H1 (cell line): ENCODE measurements around the gene KCNMA1. TPM values are rescaled to one million over a fixed set of nuclear protein-coding genes. Genes with fewer than 3 reads are reported as not detected.

ENCODE experiments used
- CTCF ChIA-PET: fragments of 300-600 bp; sonication (Branson Sonifier 250); formaldehyde crosslinking; loops from one replicate; lab custom pipeline; 2021; ENCODE audit not compliant: partially characterized antibody; lab: Charles Lee
- POLR2A ChIA-PET: fragments of 300-600 bp; sonication (Branson Sonifier 250); formaldehyde crosslinking; loops from one replicate; lab custom pipeline; 2021; ENCODE audit warnings: inconsistent platforms; ENCODE audit not compliant: partially characterized antibody; lab: Charles Lee
- DNase-seq, 2 experiments: peaks; one replicate each; pipeline versions ENCODE4 v3.0.0 to v3.0.0-alpha.2; 2010 to 2022; ENCODE audit warnings: low spot score in 2 of 2, low read depth in 1 of 2, mixed read lengths in 1 of 2
- FAIRE-seq: peaks from 2 replicates; lab custom pipeline; 2011; peaks lifted over from hg19 to GRCh38; lab: Jason Lieb, UNC
- H2AFZ ChIP-seq: 2 replicates; pipeline ENCODE4 v1.8.1; 2012; ENCODE audit warnings: low read length, inconsistent platforms
- H2AK5ac ChIP-seq: 2 replicates; pipeline ENCODE4 v1.6.1; 2013; ENCODE audit warnings: low read depth, low read length
- H2BK120ac ChIP-seq: replicated peaks from 2 replicates; pipeline ENCODE3; 2013; ENCODE audit warnings: low read depth, low read length, inconsistent platforms
- H2BK12ac ChIP-seq: 2 replicates; pipeline ENCODE4 v1.6.1; 2013; ENCODE audit warnings: low read depth, low read length
- H2BK15ac ChIP-seq: 2 replicates; pipeline ENCODE4 v1.6.1; 2013; ENCODE audit warnings: low read length
- H2BK20ac ChIP-seq: 2 replicates; pipeline ENCODE4 v1.6.1; 2013; ENCODE audit warnings: low read length
- H2BK5ac ChIP-seq: 2 replicates; pipeline ENCODE4 v1.6.1; 2013; ENCODE audit warnings: low read depth, low read length
- H3K14ac ChIP-seq: 2 replicates; pipeline ENCODE4 v1.6.1; 2013; ENCODE audit warnings: inconsistent platforms; ENCODE audit not compliant: insufficient read length
- H3K18ac ChIP-seq: 2 replicates; pipeline ENCODE4 v1.6.1; 2013; ENCODE audit warnings: low read length; ENCODE audit errors: extremely low read depth
- H3K23ac ChIP-seq: 2 replicates; pipeline ENCODE4 v1.6.1; 2013; ENCODE audit warnings: inconsistent platforms; ENCODE audit not compliant: insufficient read length
- H3K23me2 ChIP-seq: 2 replicates; pipeline ENCODE4 v1.6.1; 2013; ENCODE audit warnings: low read depth, low read length
- H3K27ac ChIP-seq: 2 replicates; pipeline ENCODE4 v1.6.1; 2011; ENCODE audit warnings: low read depth, low read length, inconsistent platforms
- H3K27me3 ChIP-seq, 4 experiments: replicated peaks in 1 of 4; 1 replicate in 1 of 4; 2 replicates in 3 of 4; pipeline versions ENCODE4 v1.6.1 to v1.8.1; 2011 to 2013; ENCODE audit warnings: low read length in 3 of 4, mild to moderate bottlenecking in 3 of 4, inconsistent platforms in 2 of 4, mixed read lengths in 2 of 4, moderate library complexity in 1 of 4; ENCODE audit not compliant: control insufficient read depth in 3 of 4, insufficient read depth in 3 of 4; ENCODE audit errors: extremely low read depth in 1 of 4
- H3K36me3 ChIP-seq, 4 experiments: 2 replicates each; pipeline versions ENCODE4 v1.6.1 to v1.8.1; 2011 to 2013; ENCODE audit warnings: mild to moderate bottlenecking in 4 of 4, low read length in 3 of 4, moderate library complexity in 2 of 4, control low read depth in 1 of 4, inconsistent platforms in 1 of 4; ENCODE audit not compliant: insufficient read depth in 4 of 4, control insufficient read depth in 2 of 4
- H3K4ac ChIP-seq: replicated peaks from 2 replicates; pipeline ENCODE3; 2013; ENCODE audit warnings: low read length, low read depth, mixed read lengths, inconsistent platforms; ENCODE audit not compliant: insufficient read length
- H3K4me1 ChIP-seq, 4 experiments: replicated peaks in 1 of 4; 1 replicate in 1 of 4; 2 replicates in 3 of 4; pipeline versions ENCODE4 v1.6.1 to v1.8.1; 2011 to 2013; ENCODE audit warnings: low read length in 3 of 4, inconsistent platforms in 2 of 4, mixed read lengths in 1 of 4; ENCODE audit not compliant: insufficient read depth in 4 of 4, control insufficient read depth in 3 of 4
- H3K4me2 ChIP-seq, 2 experiments: 2 replicates each; pipeline versions ENCODE4 v1.6.1 to v1.8.1; 2011 to 2013; ENCODE audit warnings: low read depth in 2 of 2, low read length in 2 of 2, control low read depth in 1 of 2, inconsistent platforms in 1 of 2, mild to moderate bottlenecking in 1 of 2; ENCODE audit not compliant: insufficient read depth in 1 of 2
- H3K4me3 ChIP-seq, 4 experiments: fragments of 200-600, 300-600 bp in 1 of 4; sonication (generic), shearing (Covaris generic), sonication (Bioruptor Twin) in 1 of 4; 2 replicates each; pipeline versions ENCODE4 v1.5.1 to v1.8.1; 2011 to 2016; ENCODE audit warnings: low read length in 4 of 4, low read depth in 3 of 4, control low read depth in 2 of 4, inconsistent platforms in 2 of 4, mild to moderate bottlenecking in 2 of 4, mixed read lengths in 1 of 4, moderate library complexity in 1 of 4; ENCODE audit not compliant: insufficient read depth in 2 of 4; ENCODE audit errors: extremely low read depth in 1 of 4
- H3K56ac ChIP-seq: replicated peaks from 2 replicates; pipeline ENCODE3; 2013; ENCODE audit warnings: low read depth, mild to moderate bottlenecking, mixed read lengths, low read length, inconsistent platforms; ENCODE audit not compliant: insufficient read length
- H3K79me1 ChIP-seq: 2 replicates; pipeline ENCODE4 v1.6.1; 2013; ENCODE audit warnings: low read depth, low read length, control low read depth
- H3K79me2 ChIP-seq, 2 experiments: 2 replicates each; pipeline versions ENCODE4 v1.6.1 to v1.8.1; 2012 to 2013; ENCODE audit warnings: low read length in 2 of 2, mild to moderate bottlenecking in 2 of 2, inconsistent platforms in 1 of 2; ENCODE audit not compliant: insufficient read depth in 2 of 2, control insufficient read depth in 1 of 2
- H3K9ac ChIP-seq, 4 experiments: replicated peaks in 1 of 4; 1 replicate in 1 of 4; 2 replicates in 3 of 4; pipeline versions ENCODE4 v1.6.1 to v1.8.1; 2011 to 2013; ENCODE audit warnings: low read depth in 3 of 4, low read length in 3 of 4, control low read depth in 2 of 4, mild to moderate bottlenecking in 2 of 4, moderate library complexity in 2 of 4, inconsistent platforms in 1 of 4; ENCODE audit errors: extremely low read depth in 1 of 4
- H3K9me3 ChIP-seq, 2 experiments: 2 replicates each; pipeline versions ENCODE4 v1.6.1 to v1.8.1; 2012 to 2013; ENCODE audit warnings: mild to moderate bottlenecking in 2 of 2, moderate library complexity in 2 of 2, control low read depth in 1 of 2, inconsistent platforms in 1 of 2, low read depth in 1 of 2, low read length in 1 of 2, mixed read lengths in 1 of 2; ENCODE audit not compliant: insufficient read depth in 2 of 2
- H4K20me1 ChIP-seq, 2 experiments: replicated peaks in 1 of 2; 2 replicates each; pipeline versions ENCODE3 to v1.8.1; 2011 to 2013; ENCODE audit warnings: inconsistent platforms in 2 of 2, low read length in 2 of 2, mild to moderate bottlenecking in 1 of 2; ENCODE audit not compliant: insufficient read depth in 2 of 2, control insufficient read depth in 1 of 2
- H4K5ac ChIP-seq: 2 replicates; pipeline ENCODE4 v1.6.1; 2013; ENCODE audit warnings: low read length, low read depth, mixed read lengths, inconsistent platforms; ENCODE audit not compliant: insufficient read length
- H4K8ac ChIP-seq: 2 replicates; pipeline ENCODE4 v1.8.0; 2013; ENCODE audit warnings: mild to moderate bottlenecking, moderate library complexity, low read length, inconsistent platforms; ENCODE audit not compliant: insufficient read depth; ENCODE audit errors: extremely low read depth
- H4K91ac ChIP-seq: replicated peaks from 2 replicates; pipeline ENCODE3; 2013; ENCODE audit warnings: low read length, mixed read lengths, inconsistent platforms; ENCODE audit not compliant: insufficient read length
- ATF2 ChIP-seq: IDR thresholded peaks from 2 replicates; pipeline ENCODE4 v1.6.1; 2012; ENCODE audit warnings: low read length, inconsistent platforms
- BCL11A ChIP-seq, 2 experiments: IDR thresholded peaks; one replicate each; pipeline ENCODE4 v1.6.1; 2011; ENCODE audit warnings: low read depth in 2 of 2, low read length in 2 of 2, mild to moderate bottlenecking in 2 of 2
- CBX8 ChIP-seq: fragments of 300-800, 300-1000 bp; sonication (generic); IDR thresholded peaks from 2 replicates; pipeline ENCODE4 v1.7.1; 2016; ENCODE audit warnings: low read depth, low read length, borderline replicate concordance
- EP300 ChIP-seq, 2 experiments: IDR thresholded peaks; 1 replicate in 1 of 2; 2 replicates in 1 of 2; pipeline ENCODE4 v1.6.1; 2011 to 2012; ENCODE audit warnings: low read depth in 2 of 2, low read length in 2 of 2, mild to moderate bottlenecking in 2 of 2, borderline replicate concordance in 1 of 2, inconsistent platforms in 1 of 2, moderate library complexity in 1 of 2
- HDAC2 ChIP-seq, 2 experiments: fragments of 300-600 bp in 1 of 2; sonication (generic) in 1 of 2; IDR thresholded peaks; 2 replicates each; pipeline ENCODE4 v1.6.1; 2011 to 2012; ENCODE audit warnings: low read depth in 2 of 2, low read length in 2 of 2, mild to moderate bottlenecking in 2 of 2, moderate library complexity in 2 of 2, borderline replicate concordance in 1 of 2, inconsistent platforms in 1 of 2
- JUN ChIP-seq: IDR thresholded peaks from 2 replicates; pipeline ENCODE4 v1.6.1; 2011; ENCODE audit warnings: low read depth, mild to moderate bottlenecking, improper control_type of control experiment, low read length
- KDM1A ChIP-seq: fragments of 200-600, 300-600 bp; sonication (generic); IDR thresholded peaks from 2 replicates; pipeline ENCODE4 v1.7.1; 2016; ENCODE audit warnings: mild to moderate bottlenecking, low read length, borderline replicate concordance
- KDM4A ChIP-seq: IDR thresholded peaks from one replicate; pipeline ENCODE4 v1.7.1; 2012; ENCODE audit warnings: low read depth, mild to moderate bottlenecking, moderate library complexity, low read length, inconsistent platforms; ENCODE audit not compliant: severe bottlenecking
- MAFK ChIP-seq: IDR thresholded peaks from 2 replicates; pipeline ENCODE4 v1.6.1; 2012; ENCODE audit warnings: low read depth, mild to moderate bottlenecking, improper control_type of control experiment, low read length
- POLR2AphosphoS5 ChIP-seq: IDR thresholded peaks from 2 replicates; pipeline ENCODE4 v1.6.1; 2011; ENCODE audit warnings: low read depth, low read length
- SUZ12 ChIP-seq: fragments of 200-600 bp; sonication (generic); IDR thresholded peaks from 2 replicates; pipeline ENCODE4 v1.6.1; 2012; ENCODE audit warnings: mild to moderate bottlenecking, inconsistent platforms, low read length, moderate library complexity, mixed read lengths
- TAF1 ChIP-seq: IDR thresholded peaks from 2 replicates; pipeline ENCODE4 v1.6.1; 2011; ENCODE audit warnings: mild to moderate bottlenecking, low read depth, low read length
- WGBS, 2 experiments: shearing (Covaris generic) in 1 of 2; methylation state at CpG; one replicate each; pipeline versions ENCODE4 v1.1.6 to v1.1.7; 2013 to 2015; ENCODE audit warnings: low lambda C conversion rate in 2 of 2, mixed read lengths in 2 of 2, inconsistent platforms in 1 of 2, low coverage in 1 of 2, missing lambda C conversion rate in 1 of 2; ENCODE audit not compliant: insufficient replicate concordance in 2 of 2, insufficient coverage in 1 of 2, insufficient read length in 1 of 2; ENCODE audit errors: extremely low coverage in 1 of 2, missing lambda C conversion rate in 1 of 2; 5-methylcytosine and 5-hydroxymethylcytosine counted together
- polyA plus RNA-seq, 7 experiments: library from polyadenylated mRNA; depleted of rRNA in 3 of 7; stranded (reverse) in 5 of 7; unstranded in 2 of 7; fragments of >200 nt in 5 of 7; fragments of 200-250 nt in 2 of 7; gene quantifications; 1 replicate in 5 of 7; 2 replicates in 1 of 7; 4 replicates in 1 of 7; pipeline versions ENCODE4 v1.2.1 to v1.2.3, GENCODE V29; 2011 to 2013; ENCODE audit warnings: missing spikeins in 2 of 7, mixed read lengths in 2 of 7
- total RNA-seq: library from RNA; stranded (reverse); fragmentation: NEBNext Ultra II Directional; extraction: Animal tissue kit (Norgen Biotek cat#: 25700); gene quantifications from 2 replicates; pipeline ENCODE4 v1.2.1, GENCODE V29; 2021

Gene KCNMA1
- total and polyA plus RNA-seq, 2 of the 8 experiments (the other 6 are each of a cell fraction or from before 2014, with no cell fraction given), result 10.2 to 11.1 TPM

GRCh38 chr10:77156406-77156879 is 481.2 kb downstream of the KCNMA1 start:
- Histone ChIP-seq H3K27ac (no peak overlapping the region), H2BK12ac (no peak overlapping the region), H3K23ac (no peak overlapping the region), H3K4me1 (peaks cover 0 to 13% (median 6%) of the 10 kb centered on the region in 4 experiments; a peak in 4 of 7 replicates), H3K27me3 (no peaks in the 10 kb centered on the region), H3K4me3 (no peak overlapping the region), H4K20me1 (no peaks in the 10 kb centered on the region), H3K9ac (no peak overlapping the region), H3K4me2 (no peak overlapping the region), H3K36me3 (no peaks in the 10 kb centered on the region), H2BK120ac (no peak overlapping the region), H3K14ac (no peak overlapping the region), H3K9me3 (no peaks in the 10 kb centered on the region), H3K23me2 (no peaks in the 10 kb centered on the region), H2AFZ (no peak overlapping the region), H2BK15ac (no peak overlapping the region), H2AK5ac (no peak overlapping the region), H3K79me2 (no peaks in the 10 kb centered on the region), H2BK5ac (no peak overlapping the region), H4K5ac (no peak overlapping the region), H3K56ac (no peak overlapping the region), H4K8ac (no peak overlapping the region), H3K18ac (no peak overlapping the region), H4K91ac (no peak overlapping the region), H2BK20ac (no peak overlapping the region), H3K79me1 (no peaks in the 10 kb centered on the region), H3K4ac (no peak overlapping the region)
- CTCF ChIA-PET, result no interaction called here
- DNase-seq (no peak), FAIRE-seq (no peak)
- WGBS, 2 experiments, result 91% methylated on average over 5 of the region's 5 CpGs; no CpG with 5 or more reads in 1 of the 2 experiments
- POLR2A ChIA-PET, result no interaction called here
- TF ChIP-seq BCL11A (IDR thresholded peaks at IDR 0.05; ENCODE audit: low read depth in 2 of 2, low read length in 2 of 2) (no peak), CBX8 (no peak), TAF1 (no peak), POLR2AphosphoS5 (no peak), MAFK (no peak), ATF2 (no peak), KDM4A (no peak), HDAC2 (IDR thresholded peaks at IDR 0.05; ENCODE audit: borderline replicate concordance in 1 of 2, low read depth in 2 of 2, low read length in 2 of 2) (no peak), JUN (no peak), EP300 (IDR thresholded peaks at IDR 0.05; ENCODE audit: borderline replicate concordance in 1 of 2, low read depth in 2 of 2, low read length in 2 of 2) (no peak), SUZ12 (no peak), KDM1A (no peak)
